Occipital lobe (tissue), 2 donors: ENCODE data around the gene ANKK1. TPM values are rescaled to one million over a fixed set of nuclear protein-coding genes. Genes with fewer than 3 reads are reported as not detected.

ENCODE experiments used
- DNase-seq: peaks from one replicate; lab custom pipeline; 2025; lab: John Stamatoyannopoulos, UW
- total RNA-seq: library from RNA; depleted of rRNA; stranded (reverse); fragments of >200 nt; gene quantifications from one replicate; pipeline ENCODE4 v1.2.3, GENCODE V29; 2014

ANKK1 gene
- total RNA-seq = not detected

GRCh38 chr11:113387605-113388211 is at the start of gene ANKK1:
TSS of gene ANKK1 (plus strand) at chr11:113387779. CDS start at chr11:113387885, 106 bp downstream.
- DNase-seq = no peak

DNA sequence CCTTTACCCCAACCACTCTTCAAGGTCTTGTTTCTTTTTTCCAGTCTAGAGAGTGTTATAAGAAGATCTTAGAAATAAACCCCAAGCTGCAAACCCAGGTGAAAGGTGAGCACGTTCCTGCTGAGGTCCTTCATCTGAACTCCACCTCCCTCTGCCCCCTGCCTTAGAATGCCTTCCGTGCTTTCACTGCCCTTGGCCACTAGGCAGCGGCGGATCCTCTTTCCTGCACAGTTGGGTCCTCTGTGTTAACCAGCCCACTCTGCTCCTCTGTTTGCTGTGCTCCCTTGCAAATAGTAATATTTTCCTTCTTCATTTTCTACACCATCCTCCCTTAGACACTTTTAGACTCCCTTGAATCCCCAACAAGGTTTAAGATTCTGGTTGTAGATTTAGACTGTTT is 48.8 kb upstream of the ANKK1 start:
- DNase-seq = no peak

- DNase-seq = no peak
Observed at GRCh38 chr11:113339929-113340589, 47.5 kb upstream of the ANKK1 start.

- no peak for DNase-seq
Observed at GRCh38 chr11:113341388-113342165, 46.0 kb upstream of the ANKK1 start.

GRCh38 chr11:113345978-113346377 is 41.6 kb upstream of the ANKK1 start:
- DNase-seq = no peak

DNA sequence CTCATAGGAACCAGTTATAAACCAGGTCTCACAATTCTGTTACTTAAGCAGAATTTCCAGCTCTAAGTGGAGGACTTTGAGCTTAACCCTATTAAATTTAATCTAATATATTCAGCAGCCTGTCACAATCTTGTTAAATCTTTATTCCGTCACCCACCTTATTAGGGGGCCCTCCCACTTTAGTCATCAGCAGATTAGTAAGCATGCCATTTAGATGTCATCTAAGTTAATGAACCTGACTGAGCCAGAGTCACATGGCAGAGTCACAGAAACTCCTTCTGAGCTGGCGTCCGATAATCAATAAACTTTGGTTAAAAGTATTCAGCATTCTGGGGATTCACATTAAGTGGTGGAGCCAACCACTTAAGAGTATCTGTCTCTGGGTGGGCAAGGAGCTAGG is 38.1 kb upstream of the ANKK1 start:
- DNase-seq = no peak

DNA sequence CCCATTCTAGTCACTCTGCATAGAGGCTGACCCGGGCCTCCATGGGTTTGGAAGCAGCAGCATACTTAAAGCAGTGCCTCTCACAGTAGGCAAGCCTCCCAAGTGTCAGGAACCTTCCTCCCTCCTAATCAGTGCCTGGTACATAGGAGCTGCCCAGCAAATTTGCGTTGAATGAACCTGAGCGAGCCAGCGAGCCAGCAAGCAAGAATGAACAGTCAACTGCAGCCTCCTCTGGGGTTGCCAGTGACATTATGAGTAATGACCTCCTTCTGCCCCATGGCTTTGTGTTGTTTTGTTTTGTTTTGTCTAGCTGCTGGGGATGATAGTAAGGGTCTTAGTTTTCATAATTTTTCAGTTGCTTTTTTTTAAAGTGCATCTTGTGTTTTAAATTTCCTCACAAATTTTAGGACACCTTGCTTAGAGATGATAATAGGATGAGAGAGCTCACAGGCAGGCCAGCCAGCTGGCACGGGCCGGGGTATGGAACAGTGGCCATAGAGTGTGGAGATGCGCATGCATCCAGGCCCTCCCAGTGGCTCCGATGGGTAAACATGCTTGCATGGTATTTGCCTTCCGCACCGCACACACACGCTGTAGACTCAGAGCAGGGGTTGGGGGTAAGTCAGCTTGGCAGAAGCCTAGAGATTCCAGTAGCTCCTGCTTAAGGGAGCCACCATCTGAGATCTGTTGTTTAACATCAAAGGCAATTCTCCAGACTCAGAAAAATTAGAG is 37.1 kb upstream of the ANKK1 start:
- no peak for DNase-seq

- DNase-seq = no peak
Observed at GRCh38 chr11:113351068-113351450, 36.5 kb upstream of the ANKK1 start.

DNA sequence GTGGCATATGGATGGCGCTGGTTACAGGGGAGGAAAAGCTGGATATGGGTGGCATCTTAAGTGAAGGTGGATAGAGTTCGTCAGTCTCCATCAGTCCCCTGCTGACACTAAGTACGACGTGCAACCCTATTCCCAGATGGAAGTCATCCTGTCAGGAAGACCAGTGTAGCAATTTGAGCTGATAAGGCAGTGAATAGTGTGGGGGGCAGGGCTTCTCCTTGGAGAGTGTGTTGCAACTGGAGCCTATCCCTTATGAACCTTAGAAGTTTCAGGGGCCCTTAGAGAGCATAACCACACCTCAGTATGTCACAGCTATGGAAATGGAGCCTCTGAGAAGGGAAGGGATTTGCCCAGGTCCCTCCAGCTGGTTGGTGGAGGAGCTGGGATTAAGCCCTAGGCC is 36.1 kb upstream of the ANKK1 start:
- DNase-seq = no peak

DNA sequence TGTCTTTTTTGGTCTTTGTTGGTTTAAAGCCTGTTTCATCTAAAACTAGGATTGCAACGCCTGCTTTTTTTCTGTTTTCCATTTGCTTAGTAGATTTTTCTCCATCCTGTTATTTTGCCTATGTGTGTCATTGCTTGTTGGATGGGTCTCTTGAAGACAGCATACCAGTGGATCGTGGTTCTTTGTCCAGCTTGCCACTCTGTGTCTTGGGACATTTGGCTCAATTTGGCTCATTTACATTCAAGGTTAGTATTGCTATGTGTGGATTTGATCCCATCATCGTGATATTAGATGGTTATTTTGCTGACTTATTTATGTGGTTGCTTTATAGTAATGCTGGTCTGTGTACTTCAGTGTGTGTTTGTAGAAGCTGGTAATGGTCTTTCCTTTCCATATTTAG is 31.4 kb upstream of the ANKK1 start:
- DNase-seq = no peak

- DNase-seq = no peak
Observed at GRCh38 chr11:113363406-113363805, 24.2 kb upstream of the ANKK1 start.

DNA sequence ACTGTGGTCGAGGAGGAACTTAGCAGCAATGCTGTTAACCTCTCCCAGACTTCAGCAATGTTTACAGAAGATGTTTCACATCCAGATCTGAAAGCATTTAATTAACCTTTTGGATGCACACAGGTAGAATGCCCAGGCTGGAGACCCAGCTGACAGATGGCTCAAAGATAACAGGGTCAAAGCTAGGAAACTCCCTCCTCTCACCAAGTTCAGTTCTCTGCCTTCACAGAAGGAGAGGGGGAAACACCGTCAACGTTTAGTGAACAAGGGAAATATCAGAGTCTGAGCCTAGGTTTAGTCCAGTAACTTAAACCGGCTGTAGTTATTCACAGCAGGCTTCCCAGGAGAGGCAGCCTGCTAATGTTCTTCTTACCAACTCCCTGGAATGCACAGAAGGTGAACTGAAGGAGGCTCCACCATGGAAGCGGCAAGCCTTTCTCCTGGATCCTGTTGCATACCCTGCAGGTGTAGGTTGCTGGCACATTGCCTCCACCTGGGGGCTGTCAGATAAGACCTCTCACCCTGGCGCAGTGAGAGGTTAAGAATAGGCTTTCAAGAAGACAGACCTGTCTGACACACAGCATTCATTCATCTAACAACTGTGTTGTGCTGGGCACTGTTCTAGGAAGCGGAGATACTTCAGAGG is 23.5 kb upstream of the ANKK1 start:
- DNase-seq = no peak

GRCh38 chr11:113365895-113366294 is 21.7 kb upstream of the ANKK1 start:
- no peak for DNase-seq

DNA sequence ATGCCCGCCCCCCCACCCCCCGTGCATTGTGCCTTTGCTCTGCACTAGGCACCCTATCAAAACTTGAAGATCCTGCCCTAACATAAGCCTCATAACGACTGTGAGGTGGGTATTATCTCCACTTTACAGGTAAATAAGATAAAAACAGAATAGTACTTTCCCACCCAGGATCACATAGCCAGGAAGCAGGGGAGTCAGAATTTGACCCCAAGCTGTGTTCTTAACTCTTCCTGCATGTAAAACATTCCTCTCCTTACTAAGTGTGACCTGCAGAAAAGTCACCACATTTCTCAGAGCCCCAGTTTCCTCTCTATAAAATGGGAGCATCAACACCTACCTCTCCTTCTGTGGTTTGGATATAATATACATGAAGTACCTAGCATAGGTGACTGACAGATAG is 18.2 kb upstream of the ANKK1 start:
- no peak for DNase-seq

GRCh38 chr11:113370634-113371033 is 16.9 kb upstream of the ANKK1 start:
- DNase-seq = no peak

DNA sequence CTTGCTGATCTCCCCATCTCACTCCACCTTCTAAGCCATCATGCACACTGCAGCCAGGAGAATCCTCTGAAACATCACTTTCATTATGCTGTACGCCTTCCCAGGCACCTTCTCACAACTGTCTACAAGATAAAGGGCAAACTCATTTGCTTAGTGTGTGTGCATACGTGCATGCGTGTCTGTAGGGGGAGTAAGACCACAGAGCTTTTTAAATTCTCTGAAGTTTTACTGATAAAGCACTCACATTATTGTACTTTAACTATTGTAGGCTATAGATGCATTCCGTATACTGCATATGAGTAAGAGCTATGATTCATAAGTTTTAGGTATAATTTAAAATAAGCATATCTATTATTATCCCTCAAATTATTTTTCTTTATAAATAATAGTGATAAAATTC is 15.3 kb upstream of the ANKK1 start:
- DNase-seq = no peak

DNA sequence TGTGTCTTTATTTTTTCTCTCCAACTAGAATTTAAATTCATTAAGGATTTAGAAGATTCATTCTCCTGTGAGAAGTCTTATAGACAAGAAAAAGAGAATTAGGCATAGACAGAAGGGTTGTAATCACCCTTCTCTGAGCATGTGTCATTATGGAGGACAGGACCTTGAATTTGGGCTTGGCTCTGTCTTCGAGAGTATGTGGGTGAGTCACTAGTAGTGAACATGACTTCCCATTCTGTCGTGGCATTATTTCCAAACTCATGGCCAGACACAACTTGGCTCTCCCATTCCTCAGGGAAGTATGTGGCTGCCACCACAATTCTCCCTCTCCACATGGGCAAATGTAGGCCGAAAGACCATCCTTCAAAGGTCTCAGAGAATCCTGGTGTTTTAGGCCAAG is 14.3 kb upstream of the ANKK1 start:
- DNase-seq = no peak

GRCh38 chr11:113373981-113374560 is 13.5 kb upstream of the ANKK1 start:
- DNase-seq = no peak

DNA sequence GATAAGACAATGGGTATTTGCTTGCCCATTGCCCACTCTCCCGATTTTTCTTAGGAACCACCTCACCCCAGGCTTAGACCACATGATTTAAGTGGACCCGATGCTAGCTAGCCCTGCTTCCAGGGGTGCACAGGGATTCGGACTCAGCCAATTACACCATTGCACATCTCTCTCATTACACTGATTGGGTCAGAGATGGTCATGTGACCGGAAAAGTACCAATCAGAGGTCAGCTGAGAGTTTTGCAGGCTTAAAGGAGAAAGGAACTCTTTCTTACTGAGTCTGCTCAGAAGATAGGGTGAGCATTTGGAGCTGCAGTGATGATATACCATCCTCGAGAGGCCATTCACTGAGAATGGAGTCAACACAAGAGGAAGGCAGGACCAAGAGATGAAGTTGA is 12.2 kb upstream of the ANKK1 start:
- DNase-seq = no peak

GRCh38 chr11:113376156-113376555 is 11.4 kb upstream of the ANKK1 start:
- DNase-seq = no peak
